AG09309 (cell line): ENCODE data around the gene ZC3H15.

Experiments used
- DNase-seq: peaks from one replicate; pipeline ENCODE4 v3.0.0-alpha.2; 2010; ENCODE audit warnings: low read depth
- H3K4me3 ChIP-seq: 2 replicates; pipeline ENCODE4 v1.5.1; 2011; ENCODE audit warnings: mild to moderate bottlenecking, low read depth, low read length, moderate library complexity; ENCODE audit not compliant: control insufficient read depth
- CTCF ChIP-seq: IDR thresholded peaks from 2 replicates; pipeline ENCODE4 v1.5.1; 2011; ENCODE audit warnings: mild to moderate bottlenecking, low read depth, low read length, inconsistent platforms; ENCODE audit not compliant: insufficient read depth, control insufficient read depth; ENCODE audit errors: missing control alignments

ZC3H15 gene

DNA sequence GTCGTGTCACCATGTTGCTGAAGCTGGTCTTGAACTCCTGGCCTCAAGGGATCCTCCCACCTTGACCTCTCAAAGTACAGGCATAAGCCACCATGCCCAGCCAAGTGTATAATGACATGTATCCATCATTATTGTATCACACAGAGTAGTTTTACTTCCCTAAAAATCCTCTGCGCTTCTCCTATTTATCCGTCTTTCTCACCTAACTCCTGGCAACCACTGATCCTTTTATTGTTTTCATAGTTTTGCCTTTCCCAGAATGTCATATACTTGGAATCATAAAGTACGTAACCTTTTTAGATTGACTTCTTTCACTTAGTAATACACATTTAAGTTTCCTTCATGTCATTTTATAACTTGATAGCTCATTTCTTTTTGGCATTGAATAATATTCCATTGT lies 51.0 kb downstream of the ZC3H15 start:
- DNase-seq, result no peak
- no peak overlapping the region for H3K4me3 ChIP-seq
- TF ChIP-seq CTCF, result no peak

GRCh38 chr2:186540941-186541340 lies 54.9 kb downstream of the ZC3H15 start:
- no peak for TF ChIP-seq CTCF
- no peak for DNase-seq
- no peak overlapping the region for H3K4me3 ChIP-seq

DNA sequence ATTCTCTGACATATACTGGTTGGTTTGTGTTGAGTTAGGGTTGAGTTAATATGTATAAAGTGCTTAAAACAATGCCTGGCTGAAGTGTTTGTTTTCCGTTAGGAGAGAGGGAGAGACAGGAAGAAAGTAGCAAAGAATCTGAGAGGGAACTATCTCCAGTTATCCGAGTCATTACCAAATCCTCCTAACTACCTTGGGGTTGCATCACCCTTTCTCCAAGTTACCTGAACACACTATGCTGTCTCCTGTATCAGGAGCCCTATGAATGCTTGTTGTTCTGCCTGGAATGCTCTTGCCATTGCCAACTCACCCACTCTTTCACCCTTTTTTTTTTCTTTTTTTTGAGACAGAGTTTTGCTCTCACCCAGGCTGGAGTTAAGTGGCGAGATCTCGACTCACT lies 55.9 kb downstream of the ZC3H15 start:
- DNase-seq, result no peak
- H3K4me3 ChIP-seq, result no peak overlapping the region
- no peak for TF ChIP-seq CTCF

DNA sequence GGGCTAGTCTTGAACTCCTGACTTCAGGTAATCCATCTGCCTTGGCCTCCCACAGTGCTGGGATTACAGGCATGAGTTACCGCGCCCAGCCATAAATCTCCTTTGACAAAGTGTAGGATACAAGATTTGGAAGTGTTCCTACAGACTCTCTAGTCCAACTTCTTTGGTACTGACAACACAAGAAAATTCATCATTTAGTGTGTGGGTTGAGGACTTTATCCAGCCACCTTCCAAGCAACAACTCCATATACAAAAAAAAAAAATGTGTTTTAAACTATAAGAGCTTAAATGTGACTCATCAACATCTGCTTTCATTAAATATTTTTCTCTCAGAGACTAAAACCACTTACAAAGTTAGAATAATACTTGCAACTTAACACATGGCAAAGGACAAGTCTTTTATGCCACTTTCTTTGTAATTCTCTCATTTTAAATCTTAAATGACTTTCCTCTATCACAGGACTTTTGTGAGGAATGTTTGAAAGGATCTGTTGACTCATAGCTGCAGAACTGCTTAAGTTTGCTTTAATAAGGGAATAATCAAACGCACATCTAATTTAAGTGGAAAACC lies 57.6 kb downstream of the ZC3H15 start:
- no peak for TF ChIP-seq CTCF
- no peak overlapping the region for H3K4me3 ChIP-seq
- DNase-seq, result peak; percentile 71

- peak; percentile 50 for DNase-seq
- H3K4me3 ChIP-seq, result no peak overlapping the region
- TF ChIP-seq CTCF, result no peak
Observed at GRCh38 chr2:186544255-186544675, 58.2 kb downstream of the ZC3H15 start.

GRCh38 chr2:186546846-186547245 lies 60.8 kb downstream of the ZC3H15 start:
- TF ChIP-seq CTCF, result no peak
- no peak overlapping the region for H3K4me3 ChIP-seq
- no peak for DNase-seq
